Epithelial cell of proximal tubule (primary cell): Measurements from ENCODE around the gene PYGB. TPM values are rescaled to one million over a fixed set of nuclear protein-coding genes. Genes with fewer than 3 reads are reported as not detected.

ENCODE experiments used
- DNase-seq: peaks from one replicate; pipeline ENCODE4 v3.0.0-alpha.2; 2011; ENCODE audit warnings: low read depth
- H3K4me3 ChIP-seq: 2 replicates; pipeline ENCODE4 v1.5.1; 2011; ENCODE audit warnings: low read depth, mild to moderate bottlenecking, low read length
- CTCF ChIP-seq: conservative IDR thresholded peaks from 2 replicates; pipeline ENCODE4 v1.5.1; 2012; ENCODE audit warnings: low read depth, mild to moderate bottlenecking, low read length
- total RNA-seq: library from RNA; depleted of rRNA; stranded (reverse); fragments of >200 nt; gene quantifications from 2 replicates; pipeline ENCODE4 v1.2.3, GENCODE V29; 2015

PYGB gene
- total RNA-seq, 1 donor from 2014 or later, result 145 TPM

- no peak overlapping the region for H3K4me3 ChIP-seq
- no peak for TF ChIP-seq CTCF
- no peak for DNase-seq
Observed at GRCh38 chr20:25279403-25279802, 31.5 kb downstream of the PYGB start.

- DNase-seq, result no peak
- H3K4me3 ChIP-seq, result no peak overlapping the region
- no peak for TF ChIP-seq CTCF
Observed at GRCh38 chr20:25280051-25280573, 32.2 kb downstream of the PYGB start.

GRCh38 chr20:25280574-25281535 is 33.0 kb downstream of the PYGB start:
- DNase-seq, result no peak
- TF ChIP-seq CTCF, result no peak

GRCh38 chr20:25281541-25281991 is 33.7 kb downstream of the PYGB start:
- no peak for DNase-seq
- no peak for TF ChIP-seq CTCF

More at GRCh38 chr20:25280574-25281535, 33.0 kb downstream of the PYGB start:
- H3K4me3 ChIP-seq, result no peak overlapping the region

GRCh38 chr20:25282034-25282781 is 34.3 kb downstream of the PYGB start:
- no peak overlapping the region for H3K4me3 ChIP-seq
- no peak for TF ChIP-seq CTCF
- DNase-seq, result no peak

More at GRCh38 chr20:25281541-25281991, 33.7 kb downstream of the PYGB start:
- H3K4me3 ChIP-seq, result no peak overlapping the region

GRCh38 chr20:25282796-25283195 is 34.9 kb downstream of the PYGB start:
- H3K4me3 ChIP-seq, result no peak overlapping the region
- DNase-seq, result no peak
- no peak for TF ChIP-seq CTCF
